ENCODE results near the gene PIK3R6. TPM values are rescaled to one million over a fixed set of nuclear protein-coding genes. Genes with fewer than 3 reads are reported as not detected.

PIK3R6 gene
- total RNA-seq, 4 donors from 2014 or later = 0.88 to 14.9 (median 2.8) TPM

DNA sequence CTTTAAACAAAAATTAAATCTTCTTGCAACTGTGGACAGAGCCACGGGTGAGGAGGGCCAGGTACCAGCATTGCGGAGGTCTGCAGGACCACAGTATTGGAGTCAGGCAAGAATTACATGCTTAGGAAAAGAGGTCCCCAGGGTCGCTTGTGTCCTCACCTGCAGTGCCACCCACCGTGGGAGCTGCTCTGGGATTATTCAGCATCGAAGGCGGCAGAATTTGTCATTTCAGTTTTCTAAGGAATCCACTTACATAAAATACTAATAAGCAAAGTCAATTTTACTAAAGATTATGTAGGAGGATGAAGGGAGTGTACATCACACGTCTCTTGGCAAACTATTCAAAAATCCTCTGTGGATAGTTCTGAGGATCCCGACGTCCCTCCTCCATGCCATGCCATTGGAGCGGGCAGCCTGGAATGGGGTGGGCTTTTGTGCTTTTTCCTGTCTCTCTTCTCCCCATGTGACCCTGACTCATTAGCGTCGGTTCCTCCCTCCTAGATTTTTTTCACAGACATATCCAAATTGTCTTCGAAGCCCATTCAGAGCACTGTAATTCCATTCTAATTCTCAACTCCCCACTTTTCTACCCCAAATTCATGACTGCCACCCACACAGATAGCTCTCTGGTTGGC is 3.0 kb upstream of the PIK3R6 start:
- Histone ChIP-seq H3K27ac (no peak overlapping the region), H3K36me3 (no peaks in the 10 kb centered on the region), H3K4me1 (no peaks in the 10 kb centered on the region), H3K9me3 (no peaks in the 10 kb centered on the region), H3K27me3 (peaks cover 0 to under 1% of the 10 kb centered on the region in 2 donors), H3K4me3 (no peak overlapping the region)
- TF ChIP-seq CTCF (IDR thresholded peaks at IDR 0.05) (no peak), POLR2A (IDR thresholded peaks at IDR 0.05) (no peak)
- no peak for DNase-seq

GRCh38 chr17:8869114-8869815 is 1.8 kb upstream of the PIK3R6 start:
- Histone ChIP-seq H3K4me3 (no peak overlapping the region), H3K27ac (no peak overlapping the region), H3K9me3 (no peaks in the 10 kb centered on the region), H3K27me3 (no peaks in the 10 kb centered on the region), H3K4me1 (no peaks in the 10 kb centered on the region), H3K36me3 (no peaks in the 10 kb centered on the region)
- TF ChIP-seq POLR2A (IDR thresholded peaks at IDR 0.05) = no peak
- TF ChIP-seq CTCF (IDR thresholded peaks at IDR 0.05) = no peak
- peak in 1 of 3 donors; percentile 40 for DNase-seq

DNA sequence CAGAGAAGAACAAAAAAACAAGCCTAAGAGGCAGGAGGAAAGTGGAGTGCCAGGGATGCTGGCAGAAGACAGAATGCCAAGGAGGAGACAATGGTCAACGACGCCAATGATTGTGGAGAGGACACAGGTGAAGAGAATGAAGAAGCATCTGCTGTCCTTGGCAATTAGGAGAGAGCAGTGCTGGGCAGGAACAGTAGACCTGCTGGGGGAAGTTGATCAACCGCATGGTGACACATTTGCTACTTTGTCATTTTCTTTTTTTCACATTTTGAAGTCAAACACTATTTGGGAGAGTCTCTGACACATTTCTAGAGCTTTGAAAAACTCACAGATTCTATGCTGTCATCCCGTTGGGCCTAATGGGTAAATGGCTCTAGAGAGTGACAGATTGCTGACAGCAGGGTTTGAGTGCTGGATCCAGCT is 1.1 kb upstream of the PIK3R6 start:
- peak in 1 of 3 donors; percentile 17 for DNase-seq
- no peak overlapping the region for H3K4me3 ChIP-seq
- no peaks in the 10 kb centered on the region for H3K4me1 ChIP-seq
- no peaks in the 10 kb centered on the region for H3K27me3 ChIP-seq
- no peaks in the 10 kb centered on the region for H3K9me3 ChIP-seq
- TF ChIP-seq POLR2A (IDR thresholded peaks at IDR 0.05) = no peak
- no peak for TF ChIP-seq CTCF (IDR thresholded peaks at IDR 0.05)
- no peak overlapping the region for H3K27ac ChIP-seq
- H3K36me3 ChIP-seq = no peaks in the 10 kb centered on the region

DNA sequence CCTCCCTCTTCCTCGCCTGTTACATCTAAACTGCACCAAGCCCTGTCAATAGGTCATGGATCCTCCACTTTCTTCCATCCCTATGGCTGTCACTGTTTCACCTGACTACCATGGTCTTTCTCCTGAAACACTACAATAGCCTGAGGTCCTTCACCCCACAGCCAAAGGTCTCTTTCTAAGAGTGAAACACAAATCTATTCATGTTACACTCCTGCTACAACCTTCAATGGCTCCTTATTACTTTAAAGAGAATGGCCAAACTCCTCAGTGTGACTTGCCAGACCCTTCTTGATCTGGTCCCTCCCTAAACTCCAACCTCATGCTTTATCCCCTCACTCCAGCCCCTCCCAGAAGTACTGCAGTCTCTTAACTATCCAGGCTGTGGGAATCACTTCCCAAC is 618 bp upstream of the PIK3R6 start:
- no peaks in the 10 kb centered on the region for H3K27me3 ChIP-seq
- H3K27ac ChIP-seq = no peak overlapping the region
- H3K36me3 ChIP-seq = no peaks in the 10 kb centered on the region
- no peak overlapping the region for H3K4me3 ChIP-seq
- H3K9me3 ChIP-seq = no peaks in the 10 kb centered on the region
- DNase-seq = no peak
- H3K4me1 ChIP-seq = no peaks in the 10 kb centered on the region
- TF ChIP-seq CTCF (IDR thresholded peaks at IDR 0.05) = no peak
- no peak for TF ChIP-seq POLR2A (IDR thresholded peaks at IDR 0.05)

DNA sequence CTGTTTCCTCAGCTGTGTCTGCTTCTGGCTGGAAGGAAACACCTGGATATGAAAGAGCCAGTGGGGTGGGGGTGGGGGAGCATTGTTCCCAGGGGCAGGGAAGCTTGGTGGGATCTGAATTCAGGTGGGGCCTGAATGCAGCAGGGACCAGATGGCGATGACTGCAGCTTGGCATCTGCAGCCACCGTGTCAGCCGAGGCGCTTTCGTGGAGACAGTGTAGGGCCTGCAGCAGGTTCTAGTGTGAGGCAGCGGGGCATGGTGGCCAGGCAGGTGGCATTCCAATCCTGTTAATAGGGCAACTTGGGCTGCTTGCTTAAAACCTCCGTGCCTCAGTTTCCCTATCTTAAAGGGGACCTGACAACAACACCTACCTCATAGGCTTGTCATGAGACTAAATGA is 1.7 kb downstream of the PIK3R6 start:
- TF ChIP-seq POLR2A (IDR thresholded peaks at IDR 0.05) (no peak), CTCF (IDR thresholded peaks at IDR 0.05) (no peak)
- no peak for DNase-seq
- no peaks in the 10 kb centered on the region for H3K4me1 ChIP-seq
- no peaks in the 10 kb centered on the region for H3K9me3 ChIP-seq
- no peak overlapping the region for H3K4me3 ChIP-seq
- H3K36me3 ChIP-seq = no peaks in the 10 kb centered on the region
- H3K27me3 ChIP-seq = no peaks in the 10 kb centered on the region
- no peak overlapping the region for H3K27ac ChIP-seq
